HTERT RPE-1 (cell line): Measurements from ENCODE around the gene KRT74.

ENCODE experiments used
- in situ Hi-C: fragments of 300-500 bp; cut with MboI; formaldehyde crosslinking; loops from 4 replicates; pipeline ENCODE4 v1.14.3; 2020; ENCODE audit warnings: low sequenced_read_pairs

The KRT74 gene

GRCh38 chr12:52575948-52576347, 2.3 kb upstream of the KRT74 start:
- in situ Hi-C loops, result no loop called here

GRCh38 chr12:52575256-52575655, 1.6 kb upstream of the KRT74 start:
- in situ Hi-C loops, result no loop called here

GRCh38 chr12:52573306-52573705, 337 bp downstream of the KRT74 start:
- in situ Hi-C loops, result no loop called here

GRCh38 chr12:52570511-52570910, 3.1 kb downstream of the KRT74 start:
- in situ Hi-C loops, result no loop called here

GRCh38 chr12:52568111-52568510, 5.5 kb downstream of the KRT74 start:
- in situ Hi-C loops, result no loop called here

GRCh38 chr12:52566847-52567291, 6.8 kb downstream of the KRT74 start:
- in situ Hi-C loops, result no loop called here

GRCh38 chr12:52564582-52564981, 9.1 kb downstream of the KRT74 start:
- in situ Hi-C loops, result no loop called here

GRCh38 chr12:52561880-52562449, 11.7 kb downstream of the KRT74 start:
- in situ Hi-C loops, result no loop called here

- in situ Hi-C loops, result no loop called here
These were observed 13.7 kb downstream of the KRT74 start for GRCh38 chr12:52559979-52560378.

GRCh38 chr12:52558781-52559445, 14.7 kb downstream of the KRT74 start:
- in situ Hi-C loops, result no loop called here

- in situ Hi-C loops, result no loop called here
These were observed 16.2 kb downstream of the KRT74 start for GRCh38 chr12:52557476-52557875.

- in situ Hi-C loops, result no loop called here
These were observed 18.1 kb downstream of the KRT74 start for GRCh38 chr12:52555577-52555976.

- in situ Hi-C loops, result no loop called here
These were observed 20.9 kb downstream of the KRT74 start, which contains the start of gene KRT71 for GRCh38 chr12:52552681-52553195. TSS of gene KRT71 (minus strand) at chr12:52553145. CDS start at chr12:52553077, 68 bp downstream.

- in situ Hi-C loops, result no loop called here
These were observed 21.6 kb downstream of the KRT74 start for GRCh38 chr12:52552055-52552454.

GRCh38 chr12:52551216-52551865, 22.3 kb downstream of the KRT74 start:
- in situ Hi-C loops, result no loop called here

GRCh38 chr12:52546126-52546525, 27.5 kb downstream of the KRT74 start:
- in situ Hi-C loops, result no loop called here

- in situ Hi-C loops, result no loop called here
These were observed 29.4 kb downstream of the KRT74 start for GRCh38 chr12:52543985-52544883.

- in situ Hi-C loops, result no loop called here
These were observed 30.8 kb downstream of the KRT74 start for GRCh38 chr12:52542785-52543318.

- in situ Hi-C loops, result no loop called here
These were observed 31.5 kb downstream of the KRT74 start for GRCh38 chr12:52542157-52542556.

- in situ Hi-C loops, result no loop called here
These were observed 31.9 kb downstream of the KRT74 start for GRCh38 chr12:52541709-52542108.

GRCh38 chr12:52540531-52540930, 33.1 kb downstream of the KRT74 start:
- in situ Hi-C loops, result no loop called here
